Stimulated activated CD8-positive, alpha-beta memory T cell treated with anti-CD3 and anti-CD28 coated beads, Interleukin-4, amount 100 ng/mL, for 4 hours (primary cell): Measurements from ENCODE around the gene CHMP6.

ENCODE experiments used
- DNase-seq, 2 donors: peaks; one replicate each; pipeline ENCODE4 v3.0.0-alpha.2; 2020; ENCODE audit warnings: low read depth in 2 of 2, low spot score in 1 of 2

CHMP6 gene

GRCh38 chr17:81042606-81043005 lies 51.0 kb downstream of the CHMP6 start:
- DNase-seq, result no peak

- DNase-seq, result no peak
Measured at GRCh38 chr17:81043319-81043724, 51.7 kb downstream of the CHMP6 start.

- no peak for DNase-seq
Measured at GRCh38 chr17:81043725-81044427, 52.2 kb downstream of the CHMP6 start.

GRCh38 chr17:81044428-81044763 lies 52.8 kb downstream of the CHMP6 start:
- DNase-seq, result no peak

GRCh38 chr17:81044764-81045589 lies 53.3 kb downstream of the CHMP6 start:
- DNase-seq, result no peak

- no peak for DNase-seq
Measured at GRCh38 chr17:81045590-81046095, 54.0 kb downstream of the CHMP6 start.

- DNase-seq, result no peak
Measured at GRCh38 chr17:81046132-81046769, 54.6 kb downstream of the CHMP6 start.

GRCh38 chr17:81046770-81047359 lies 55.2 kb downstream of the CHMP6 start:
- DNase-seq, result no peak

- DNase-seq, result no peak
Measured at GRCh38 chr17:81048827-81049371, 57.3 kb downstream of the CHMP6 start.

- no peak for DNase-seq
Measured at GRCh38 chr17:81049372-81049911, 57.8 kb downstream of the CHMP6 start.
